HG03064 (cell line): ENCODE data around the gene HOXA11.

Source experiments
- ATAC-seq: cut with Tn5 transposase; IDR thresholded peaks from one replicate; pipeline ENCODE4 v1.9.1; 2021; ENCODE audit warnings: low read depth; ENCODE audit not compliant: unreplicated experiment

HOXA11 gene

GRCh38 chr7:27194002-27194352 lies 8.9 kb upstream of the HOXA11 start:
- no peak for ATAC-seq

- no peak for ATAC-seq
Measured at GRCh38 chr7:27193335-27194001, 8.4 kb upstream of the HOXA11 start.

DNA sequence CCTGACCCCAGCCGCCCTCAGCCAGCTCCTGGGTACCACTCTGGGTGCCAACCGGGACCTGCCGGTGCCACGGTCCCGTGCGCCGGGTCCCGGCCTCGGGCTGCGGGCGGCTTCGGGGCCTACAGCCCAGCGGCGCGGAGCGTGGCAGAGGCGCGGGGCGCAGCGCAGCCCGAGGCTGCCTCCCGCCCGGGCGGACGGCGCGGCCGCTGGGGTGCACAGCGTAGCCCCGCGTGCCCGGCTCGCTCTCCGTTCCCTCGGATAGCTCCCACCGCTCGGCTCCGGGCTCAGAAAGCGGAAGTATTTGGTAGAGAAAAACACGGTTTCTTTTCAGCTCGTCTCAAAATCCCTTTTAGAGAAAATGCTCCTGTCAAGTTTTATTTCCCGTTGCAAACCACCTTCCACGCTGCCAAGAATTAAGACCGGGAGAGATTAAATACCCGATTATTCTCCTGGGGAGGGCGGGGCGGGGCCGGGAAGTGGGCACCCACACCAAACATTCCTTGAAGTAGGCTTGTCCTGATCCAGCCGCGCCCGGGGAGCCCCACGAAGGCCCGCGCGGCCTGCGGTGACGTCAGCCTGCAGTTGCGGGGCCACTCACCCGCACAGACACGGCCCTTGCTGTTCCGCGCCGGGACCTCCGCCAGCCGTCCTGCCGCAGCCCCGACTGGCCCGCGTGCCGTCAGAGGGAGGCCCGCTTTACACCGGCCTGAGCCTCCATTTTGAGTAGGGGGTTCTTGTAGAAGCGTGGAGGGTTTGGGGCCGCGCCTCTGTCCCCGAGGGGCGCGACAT lies 7.7 kb upstream of the HOXA11 start:
- ATAC-seq, result no peak

DNA sequence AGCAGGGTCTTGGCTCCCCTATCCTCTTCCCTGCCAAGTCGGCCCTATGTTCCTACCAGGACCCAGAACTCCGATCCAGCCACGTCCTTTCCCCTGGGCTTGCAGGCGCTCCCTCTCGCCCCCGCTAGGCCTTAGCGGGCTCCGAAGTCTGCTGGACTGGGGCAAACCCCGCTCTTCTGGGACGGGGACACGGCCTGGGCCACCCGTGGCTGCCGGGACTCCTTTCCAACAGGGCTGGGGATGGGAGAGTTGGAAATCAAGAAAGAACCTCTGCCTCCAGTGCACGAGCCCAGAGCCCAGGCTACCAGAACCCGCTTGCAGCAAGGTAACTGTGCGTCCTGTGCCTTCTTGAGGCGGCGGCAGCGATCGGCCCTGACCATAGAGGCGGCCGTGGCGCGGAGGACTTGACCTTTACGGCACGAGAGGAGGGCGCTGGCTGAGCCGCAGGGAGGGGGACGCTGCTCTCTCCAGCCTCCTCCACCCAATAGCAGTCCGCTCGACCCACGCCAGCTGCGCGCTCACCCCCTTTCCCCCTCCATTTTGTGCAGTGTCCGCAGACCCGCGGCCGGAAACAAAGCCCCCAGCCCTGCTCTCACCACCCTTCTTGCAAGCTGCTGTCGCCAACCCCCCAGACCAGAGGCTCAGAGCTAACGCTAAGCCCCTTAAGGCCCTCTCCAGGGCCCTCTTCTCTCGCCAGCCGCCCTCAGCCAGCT lies 7.0 kb upstream of the HOXA11 start:
- ATAC-seq, result no peak

DNA sequence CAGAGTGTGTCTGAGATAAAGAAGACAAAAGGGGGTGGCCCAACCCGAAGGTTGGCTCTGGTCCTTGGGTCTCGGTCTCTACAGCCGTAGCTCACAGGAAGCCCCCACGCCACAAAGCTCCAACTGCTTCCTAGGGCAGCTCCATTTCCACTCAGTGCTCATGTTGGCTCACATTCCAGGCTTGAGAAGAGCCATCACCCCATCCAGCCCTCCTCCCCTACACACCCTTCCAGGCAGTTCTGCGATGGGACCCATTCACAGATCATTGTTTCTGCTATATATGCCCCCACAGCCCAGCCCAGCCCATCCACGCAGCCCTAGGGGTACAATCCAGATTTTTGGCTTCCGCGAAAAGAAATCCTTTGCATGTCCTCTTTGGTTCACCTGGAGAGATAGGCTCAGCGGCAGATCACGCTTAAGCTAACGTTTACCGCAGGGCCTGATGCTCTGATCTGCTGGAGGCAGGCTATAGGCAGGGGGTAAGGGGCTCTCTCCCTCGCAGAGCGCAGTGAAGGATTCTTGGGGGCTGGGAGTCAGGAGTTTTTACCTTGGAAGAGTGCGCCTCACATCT lies 6.2 kb upstream of the HOXA11 start:
- ATAC-seq, result no peak

DNA sequence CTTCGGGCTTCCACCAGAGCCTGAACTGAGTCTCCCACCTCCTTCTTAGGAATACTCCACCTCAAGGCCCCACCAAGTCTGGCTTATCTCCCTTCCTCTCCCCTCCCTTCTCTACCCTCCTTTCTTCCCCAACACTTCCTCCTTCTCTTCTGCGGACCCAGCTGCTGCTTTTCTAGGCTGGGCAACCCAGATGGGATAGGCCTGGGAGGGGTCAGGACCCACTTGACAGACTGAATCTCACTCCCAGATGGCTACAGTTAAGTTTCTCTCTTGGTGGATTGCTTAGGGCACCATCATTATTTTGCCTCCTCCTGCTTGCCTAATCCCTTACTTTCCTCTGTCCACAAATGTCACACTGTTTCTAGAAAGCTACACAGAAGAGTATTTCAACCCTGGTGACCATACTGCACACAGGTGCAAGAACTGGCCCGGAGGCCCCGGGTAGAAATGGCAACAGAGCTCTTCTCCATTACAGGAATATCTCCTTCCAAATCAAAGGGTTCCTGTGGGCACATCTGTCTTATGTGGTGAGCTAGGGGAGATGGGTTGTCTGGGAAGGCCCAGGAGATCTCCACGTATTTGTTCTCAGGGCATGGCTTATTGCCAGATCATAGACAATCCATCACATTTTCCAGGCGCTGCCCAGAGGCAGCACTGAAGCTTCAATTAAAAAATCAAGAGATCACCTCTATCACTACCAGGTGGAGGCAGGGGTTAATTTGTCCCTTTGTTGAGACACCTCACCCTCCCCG lies 5.1 kb upstream of the HOXA11 start:
- no peak for ATAC-seq

DNA sequence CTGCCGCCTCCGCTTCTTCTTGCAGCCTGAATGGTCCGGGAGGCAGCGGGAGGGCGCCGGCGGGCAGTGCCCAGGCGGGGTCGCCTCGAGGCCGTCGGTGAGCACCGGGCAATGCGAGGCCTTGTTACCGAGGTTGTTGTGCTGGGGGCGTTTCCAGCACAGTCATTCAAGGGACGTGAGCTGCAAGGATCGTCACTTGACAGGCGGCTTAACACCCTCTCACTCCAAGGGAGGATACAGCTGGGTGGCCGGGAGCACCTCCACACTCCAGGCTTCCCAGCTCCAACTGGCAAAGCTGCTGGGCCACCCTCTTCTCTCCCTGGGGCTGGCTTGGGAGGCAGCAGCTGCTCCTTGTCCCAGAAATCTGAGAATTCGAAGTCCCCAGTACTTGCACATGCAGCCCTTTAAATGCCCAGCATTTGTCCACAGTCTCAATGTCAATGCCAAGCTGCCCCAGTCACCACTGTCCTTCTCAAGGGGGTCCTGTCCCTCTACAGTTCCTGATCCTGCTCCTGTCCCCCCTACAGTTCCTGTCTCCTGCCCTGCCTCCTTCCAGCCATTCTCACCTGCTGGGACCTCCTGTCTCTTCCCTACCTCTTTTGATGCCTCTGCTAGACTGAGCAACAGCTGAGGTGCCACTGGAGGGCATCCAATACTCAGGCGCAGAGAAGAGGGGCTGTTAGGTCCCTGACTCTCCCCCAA lies 4.4 kb upstream of the HOXA11 start:
- ATAC-seq, result no peak

DNA sequence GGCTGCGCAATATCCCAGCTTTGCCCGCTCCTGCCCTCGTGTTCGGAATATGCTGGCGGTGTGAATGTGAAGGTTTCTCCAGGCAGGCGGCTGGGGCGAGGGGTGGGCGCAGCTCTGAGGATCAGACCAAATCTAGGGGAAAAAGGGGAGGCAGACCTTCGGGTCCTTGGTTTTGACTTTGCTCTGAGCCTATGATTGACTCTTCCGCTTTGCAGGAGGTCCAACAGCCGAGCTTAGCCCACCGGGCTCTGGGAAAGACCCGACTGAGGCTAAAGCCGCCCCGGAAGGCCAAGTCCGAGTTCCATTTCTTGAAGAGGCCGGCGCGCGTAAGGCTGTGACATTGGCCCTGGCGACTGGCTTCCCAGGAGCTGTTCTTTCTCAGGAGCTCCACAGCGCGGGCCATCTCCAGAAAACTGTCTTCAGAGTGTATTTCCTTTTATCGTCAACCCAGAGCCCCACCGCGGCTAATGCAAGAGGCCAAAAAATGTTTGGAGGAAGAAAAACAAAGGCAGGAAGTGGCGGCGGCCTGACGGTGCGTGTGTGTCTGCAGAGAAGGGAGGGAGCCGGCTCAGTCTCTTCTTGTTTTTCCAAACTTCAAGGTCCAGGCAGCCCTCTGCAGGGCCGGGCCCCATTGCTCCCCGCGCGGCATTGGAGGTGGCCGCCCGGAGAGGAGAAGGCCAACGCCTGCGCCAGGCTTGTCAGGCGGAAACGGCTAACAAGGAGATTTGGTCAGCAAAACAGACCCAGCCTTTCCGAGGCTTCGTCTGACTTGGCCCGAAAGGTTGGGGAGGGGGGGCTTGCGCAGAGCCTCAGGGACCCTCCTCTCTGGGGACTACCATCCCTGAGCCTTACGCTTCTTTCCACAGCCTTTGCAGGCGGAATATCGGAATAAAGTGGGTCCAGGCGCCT lies 3.6 kb upstream of the HOXA11 start:
- ATAC-seq, result no peak

- no peak for ATAC-seq
Measured at GRCh38 chr7:27187475-27188385, 2.7 kb upstream of the HOXA11 start.

- ATAC-seq, result no peak
Measured at GRCh38 chr7:27186668-27187474, 1.8 kb upstream of the HOXA11 start.

DNA sequence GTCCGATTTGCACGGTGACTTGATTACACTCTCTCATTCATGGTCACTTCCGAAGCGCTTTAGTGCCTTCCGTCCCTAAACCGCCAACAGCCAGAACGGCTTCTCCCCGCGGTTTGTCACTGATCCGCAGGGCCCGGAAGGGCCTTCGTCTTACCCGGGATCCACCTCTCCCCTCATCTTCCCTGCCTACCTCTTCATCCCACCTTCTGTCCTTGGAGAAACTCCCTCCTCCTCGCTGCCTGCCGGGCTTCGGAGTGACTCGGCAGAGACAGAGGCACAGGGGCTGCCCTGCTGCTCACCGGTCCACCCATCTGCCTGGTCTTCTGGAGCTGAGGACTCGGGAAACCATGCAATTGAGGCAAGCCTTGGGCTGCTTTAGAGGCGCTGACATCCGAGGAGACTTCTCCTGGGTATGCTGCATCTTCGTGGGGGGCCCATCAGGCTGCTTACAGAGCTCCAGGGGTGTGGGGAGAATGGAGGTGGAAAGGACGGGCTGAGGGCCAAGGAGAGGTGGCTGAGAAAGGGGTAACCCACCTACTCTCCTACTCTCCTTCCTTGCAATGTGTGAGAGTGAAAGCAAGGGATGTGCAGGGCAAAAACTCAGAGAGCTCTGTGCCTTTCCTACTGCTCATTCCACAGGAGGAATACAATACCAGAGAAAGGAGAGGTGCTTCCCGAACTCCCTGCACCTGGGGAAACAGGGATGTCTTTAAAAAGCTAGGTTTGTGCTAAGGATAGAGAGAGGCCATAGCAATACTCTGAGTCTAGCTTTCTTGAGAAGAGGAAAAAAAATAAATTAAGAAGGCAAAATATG lies 1.0 kb upstream of the HOXA11 start:
- ATAC-seq, result no peak

DNA sequence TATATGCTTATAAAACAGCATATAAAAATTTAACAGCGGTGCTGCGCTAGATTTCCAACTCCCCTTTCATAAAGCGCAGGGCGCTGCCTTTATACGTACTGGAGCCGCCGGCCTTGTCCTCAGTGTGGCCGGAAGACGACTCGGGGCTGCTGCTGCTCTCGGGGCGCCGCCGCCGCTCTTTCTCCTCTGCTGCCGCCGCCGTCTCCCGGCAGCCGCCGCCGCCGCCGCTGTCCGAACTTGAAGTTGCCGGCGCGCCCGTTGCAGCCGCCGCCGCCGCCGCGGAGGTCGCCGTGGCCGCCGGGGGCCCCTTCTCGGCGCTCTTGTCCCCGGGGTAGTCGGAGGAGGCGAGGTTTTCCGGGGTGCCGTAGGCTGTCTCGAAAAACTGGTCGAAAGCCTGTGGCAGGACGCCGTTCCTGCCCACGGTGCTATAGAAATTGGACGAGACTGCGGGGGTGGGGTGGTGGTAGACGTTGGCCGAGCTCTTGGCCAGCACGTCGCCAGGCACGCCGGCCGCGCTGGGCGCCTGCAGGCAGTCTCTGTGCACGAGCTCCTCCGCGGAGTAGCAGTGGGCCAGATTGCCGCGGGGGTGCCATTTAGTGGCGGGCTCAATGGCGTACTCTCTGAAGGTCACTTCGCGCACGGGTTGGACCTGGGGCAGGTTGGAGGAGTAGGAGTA lies 557 bp downstream of the HOXA11 start:
- ATAC-seq, result no peak

DNA sequence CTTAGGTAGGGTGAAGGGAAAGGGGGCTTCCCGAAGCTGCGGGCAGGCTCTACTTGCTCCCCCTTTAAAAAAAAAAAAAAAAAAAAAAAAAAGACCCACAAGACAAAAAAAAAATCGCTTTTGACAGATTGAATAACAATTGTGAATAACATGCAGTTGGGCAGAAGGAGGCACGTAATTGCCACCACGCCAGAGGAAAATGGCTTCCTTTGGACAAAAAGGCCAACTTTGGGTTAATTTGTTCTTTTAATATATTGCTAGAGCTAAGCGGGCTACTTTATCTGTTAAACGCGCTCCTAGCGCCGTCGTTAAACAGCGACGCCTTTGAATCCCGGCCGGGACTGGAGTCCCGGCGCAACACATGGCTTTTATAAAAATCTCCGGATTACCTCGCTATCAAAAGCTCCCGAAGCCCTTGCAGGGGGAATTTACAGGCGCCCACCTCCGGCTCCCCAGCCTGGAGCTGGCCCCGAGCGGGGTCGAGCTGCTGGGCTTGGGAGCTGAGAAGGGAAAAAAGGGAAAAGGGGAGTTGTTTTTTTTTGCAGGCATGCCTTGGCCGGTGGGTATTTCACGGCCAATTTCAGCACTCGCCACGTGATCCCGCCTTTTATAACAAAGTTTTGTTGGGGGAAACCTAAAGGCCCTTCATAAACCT lies 1.2 kb downstream of the HOXA11 start:
- no peak for ATAC-seq

DNA sequence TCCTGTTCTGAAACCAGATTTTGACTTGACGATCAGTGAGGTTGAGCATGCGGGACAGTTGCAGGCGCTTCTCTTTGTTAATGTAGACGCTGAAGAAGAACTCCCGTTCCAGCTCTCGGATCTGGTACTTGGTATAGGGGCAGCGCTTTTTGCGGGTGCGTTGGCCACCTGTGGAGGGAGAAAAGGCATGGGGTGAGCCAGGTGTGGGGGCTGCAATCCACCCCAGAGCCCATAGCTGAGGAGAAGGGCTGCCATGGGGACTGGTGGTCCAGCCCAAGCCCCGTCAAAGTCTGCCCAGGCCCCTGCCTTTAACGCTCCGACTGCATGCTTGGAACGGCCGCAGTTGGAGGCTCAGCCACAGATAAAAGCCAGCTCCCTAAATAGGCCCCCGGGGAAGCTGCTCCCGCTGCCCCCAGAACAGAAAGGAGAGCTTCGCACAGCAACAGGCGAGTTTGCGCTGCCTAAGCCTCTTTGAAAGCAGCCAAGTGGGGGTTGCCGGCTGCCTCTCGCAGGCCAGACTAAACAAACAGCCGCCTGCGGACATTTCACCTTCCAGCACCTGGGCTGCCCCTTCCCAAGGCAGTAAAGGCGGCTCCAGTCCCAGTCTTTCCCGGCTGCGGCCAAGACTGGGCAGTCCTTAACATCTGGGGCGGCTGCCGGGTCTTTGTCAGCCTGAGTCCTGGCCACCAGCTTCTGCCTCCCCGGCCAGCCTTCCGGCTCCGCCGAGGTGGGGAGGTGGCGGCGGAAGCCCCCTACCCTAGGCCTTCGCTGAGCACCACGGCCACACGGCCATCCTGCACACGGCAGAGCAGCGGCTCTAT lies 2.0 kb downstream of the HOXA11 start:
- ATAC-seq, result no peak
